ENCODE measurements around the gene SUFU. TPM values are rescaled to one million over a fixed set of nuclear protein-coding genes. Genes with fewer than 3 reads are reported as not detected.
A peak's percentile ranks its signal among the peaks of the same experiment; 100 is the strongest.

The SUFU gene
- total and polyA plus RNA-seq, 2 experiments from 2014 or later: 2.8 to 5.6 TPM

GRCh38 chr10:102624094-102624493 is 120.3 kb downstream of the SUFU start (continued):
- no peak for TF ChIP-seq EZH2phosphoT487 (IDR thresholded peaks at IDR 0.05; ENCODE audit: unreplicated experiment)
- no peak for TF ChIP-seq CTCF (conservative IDR thresholded peaks at IDR 0.05; ENCODE audit: low read depth in 2 of 2)
- no peak for TF ChIP-seq ZNF331 (CRISPR knock-in tag; IDR thresholded peaks at IDR 0.05; ENCODE audit: low read depth)
- no peak for TF ChIP-seq JUNB (IDR thresholded peaks at IDR 0.05; ENCODE audit: unreplicated experiment)
- no peak for TF ChIP-seq EZH2 (IDR thresholded peaks at IDR 0.05; ENCODE audit: low read depth, unreplicated experiment)

GRCh38 chr10:102624751-102625645 is 121.2 kb downstream of the SUFU start:
- peaks cover 39% of the 10 kb centered on the region for H3K4me1 ChIP-seq (ENCODE audit: insufficient read depth)
- no peaks in the 10 kb centered on the region for H3K9me3 Mint-ChIP-seq
- H3K36me3 Mint-ChIP-seq (ENCODE audit: low read depth): no peaks in the 10 kb centered on the region; the same call in 2 of the 3 replicates
- H3K4me1 Mint-ChIP-seq: peaks cover 62% of the 10 kb centered on the region
- H3K27ac Mint-ChIP-seq: peak overlapping the region; percentile 53; the same call in 1 of the 2 replicates
- ATAC-seq (no peak), DNase-seq (ENCODE audit: low spot score) (no peak)
- H3K9me2 ChIP-seq (ENCODE audit: insufficient read depth): no peaks in the 10 kb centered on the region
- H3K27ac ChIP-seq (ENCODE audit: low read depth): no peak overlapping the region
- H3K4me2 ChIP-seq: no peak overlapping the region
- H3K27me3 Mint-ChIP-seq (ENCODE audit: insufficient read depth, low read depth, poor library complexity): peaks cover 23% of the 10 kb centered on the region
- no peak overlapping the region for H2AFZ ChIP-seq
- peaks cover 10% of the 10 kb centered on the region; the same call in 1 of the 2 replicates for H3F3A ChIP-seq (replicated peaks; ENCODE audit: low read depth)
- no peaks in the 10 kb centered on the region for H3K79me2 ChIP-seq (replicated peaks; ENCODE audit: insufficient read depth)
- TF ChIP-seq ZNF331 (CRISPR knock-in tag; IDR thresholded peaks at IDR 0.05; ENCODE audit: low read depth): no peak
- no peak for TF ChIP-seq JUNB (IDR thresholded peaks at IDR 0.05; ENCODE audit: unreplicated experiment)
- TF ChIP-seq CREB1 (CRISPR knock-in tag; IDR thresholded peaks at IDR 0.05; ENCODE audit: low read depth): no peak
- TF ChIP-seq EZH2 (IDR thresholded peaks at IDR 0.05; ENCODE audit: low read depth, unreplicated experiment): no peak
- no peak for TF ChIP-seq EZH2phosphoT487 (IDR thresholded peaks at IDR 0.05; ENCODE audit: unreplicated experiment)
- no peak for TF ChIP-seq STAT1 (IDR thresholded peaks at IDR 0.05; ENCODE audit: unreplicated experiment)
- TF ChIP-seq NANOG (IDR thresholded peaks at IDR 0.05; ENCODE audit: borderline replicate concordance): no peak
- no peak for TF ChIP-seq ZNF462 (CRISPR knock-in tag; IDR thresholded peaks at IDR 0.05)
- no peaks in the 10 kb centered on the region for H3K36me3 ChIP-seq (ENCODE audit: insufficient read depth)
- no peaks in the 10 kb centered on the region for H3K27me3 ChIP-seq (ENCODE audit: insufficient read depth)
- no peaks in the 10 kb centered on the region for H4K20me1 ChIP-seq (replicated peaks; ENCODE audit: insufficient read depth)
- H3K4me3 ChIP-seq: no peak overlapping the region
- no peak overlapping the region; the same call in 2 of the 3 replicates for H3K4me3 Mint-ChIP-seq
